CD4-positive, alpha-beta T cell treated with Interferon gamma for 1 hour (primary cell): Measurements from ENCODE around the gene PAQR5.
"Not testable (repeated sequence)": the region's sequence is repeated elsewhere in the genome, so short reads cannot be mapped to it uniquely, and the experiment has no call there.

Experiments
- DNase-seq: peaks from one replicate; pipeline ENCODE4 v3.0.0-alpha.2; 2020

PAQR5 gene

DNA sequence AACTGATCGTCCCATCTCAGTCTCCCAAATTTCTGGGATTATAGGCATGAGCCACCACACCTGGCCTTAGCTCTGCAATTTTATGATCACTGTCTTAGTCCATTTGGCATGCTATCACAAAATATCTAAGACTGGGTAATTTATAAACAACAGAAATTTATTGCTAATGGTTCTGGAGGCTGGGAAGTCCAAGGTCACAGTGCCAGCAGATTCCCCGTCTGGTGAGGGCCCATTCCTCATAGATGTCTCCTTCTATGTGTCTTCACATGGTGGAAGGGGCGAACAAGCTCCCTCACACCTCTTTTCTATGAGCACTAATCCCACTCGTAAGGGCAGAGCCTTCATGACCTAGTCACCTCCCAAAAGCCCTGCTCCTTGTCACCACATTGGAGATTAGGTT lies 60.1 kb downstream of the PAQR5 start:
- no peak for DNase-seq

DNA sequence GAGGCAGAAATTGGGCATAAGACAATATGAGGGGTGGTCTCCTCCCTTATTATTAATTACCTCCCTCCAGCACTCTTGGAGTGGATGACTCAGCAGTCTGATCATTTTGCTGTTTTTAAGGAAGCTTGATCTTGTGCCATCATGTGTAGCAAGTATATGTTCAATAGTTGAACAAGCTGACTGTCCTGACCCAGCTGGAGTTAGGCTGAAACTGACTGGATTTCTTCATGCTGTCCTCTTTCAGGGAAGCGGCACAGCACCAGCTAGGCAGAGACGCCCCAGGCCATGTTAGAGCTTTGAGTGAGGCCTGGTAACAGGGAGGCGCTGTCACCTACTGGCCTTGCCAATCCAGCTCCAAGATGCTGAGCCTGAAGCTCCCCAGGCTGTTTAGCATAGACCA lies 61.0 kb downstream of the PAQR5 start:
- DNase-seq: no peak

GRCh38 chr15:69360642-69361041 lies 61.9 kb downstream of the PAQR5 start:
- DNase-seq: no peak

- no peak for DNase-seq
Measured at GRCh38 chr15:69367236-69367635, 68.5 kb downstream of the PAQR5 start.

- DNase-seq: no peak
Measured at GRCh38 chr15:69369631-69370030, 70.9 kb downstream of the PAQR5 start.

- DNase-seq: no peak
Measured at GRCh38 chr15:69373406-69373805, 74.7 kb downstream of the PAQR5 start.

DNA sequence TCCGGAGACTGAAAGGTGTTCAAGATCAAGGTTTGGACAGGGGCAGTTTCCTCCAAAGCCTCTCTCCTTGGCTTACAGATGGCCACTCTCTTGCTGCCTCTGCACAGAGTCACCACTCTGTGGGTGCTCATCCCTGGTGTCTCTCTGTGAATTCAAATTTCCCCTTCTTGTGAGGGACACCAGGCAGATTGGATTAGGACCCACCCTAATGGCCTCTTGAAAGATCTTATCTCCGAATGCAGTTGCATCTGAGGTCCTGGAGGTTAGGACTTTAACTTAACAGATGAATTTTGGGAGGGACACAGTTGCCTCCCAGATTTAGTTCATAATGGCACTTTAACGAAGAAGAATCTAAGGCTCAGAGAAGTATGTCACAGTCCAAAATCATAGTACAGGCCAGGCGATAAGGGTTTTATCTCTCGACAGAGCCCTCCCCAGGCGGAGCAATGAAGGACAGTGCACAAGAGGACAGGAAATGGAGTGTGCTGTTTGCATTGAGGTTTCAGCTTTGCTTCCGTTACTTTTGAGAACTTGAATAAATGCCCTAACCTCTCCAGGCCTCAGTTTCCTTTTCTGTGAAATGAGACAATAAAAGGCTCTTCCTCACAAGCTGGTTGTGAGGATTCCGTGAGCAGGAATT lies 76.6 kb downstream of the PAQR5 start:
- no peak for DNase-seq

DNA sequence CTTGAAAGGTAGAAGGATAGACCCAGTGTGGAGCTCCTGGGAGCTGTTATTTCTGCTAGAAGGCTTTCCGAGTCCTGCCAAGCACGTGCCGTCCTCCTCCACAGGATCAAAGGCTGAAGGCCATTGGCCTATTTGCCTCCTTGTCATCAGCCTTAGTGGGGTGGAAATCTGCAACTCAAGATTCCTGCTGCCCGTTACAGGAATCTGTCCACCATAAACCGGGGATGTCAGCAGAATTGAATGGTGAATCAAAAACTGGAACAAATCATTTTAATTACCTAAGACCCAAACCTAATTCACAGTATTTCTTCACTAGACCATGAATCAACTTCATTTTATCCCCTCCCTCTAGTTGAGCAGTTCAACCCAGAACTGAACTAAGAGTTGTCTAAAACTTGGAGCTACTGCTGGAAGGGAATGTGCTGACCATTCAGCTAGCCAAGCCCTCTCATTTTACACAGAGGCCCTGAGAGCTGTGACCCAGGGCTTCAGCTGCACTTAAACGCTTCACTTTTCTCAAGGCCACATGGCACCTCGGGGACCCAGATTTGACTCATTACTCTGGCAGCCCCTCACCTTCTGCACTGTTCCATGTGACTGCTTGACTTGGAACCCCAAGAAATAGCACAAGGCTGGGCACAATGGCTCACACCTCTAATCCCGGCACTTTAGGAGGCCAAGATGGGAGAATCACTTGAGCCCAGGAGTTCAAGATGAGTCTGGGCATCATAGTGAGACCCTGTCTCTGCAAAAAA lies 78.7 kb downstream of the PAQR5 start:
- no peak for DNase-seq

- no peak for DNase-seq
Measured at GRCh38 chr15:69380100-69380725, 81.5 kb downstream of the PAQR5 start.

DNA sequence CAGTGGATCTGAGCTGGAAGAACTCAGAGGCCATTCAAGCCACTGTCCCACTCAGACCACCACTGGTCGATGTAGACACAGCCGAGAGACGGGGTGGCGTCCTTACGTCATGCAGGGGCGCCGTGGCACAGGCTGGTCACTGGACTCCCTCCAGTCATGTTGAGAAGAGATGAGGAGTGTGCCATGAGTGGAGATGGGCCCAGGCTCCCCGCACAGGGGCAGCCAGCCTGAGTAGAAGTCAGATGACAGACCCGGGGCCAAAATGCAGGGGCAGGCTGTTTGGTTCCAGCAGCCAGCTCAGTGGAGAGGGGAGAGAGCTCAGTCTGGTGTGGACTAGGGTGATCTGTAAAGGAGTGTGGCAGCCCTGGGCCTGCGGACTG lies 82.0 kb downstream of the PAQR5 start:
- no peak for DNase-seq

DNA sequence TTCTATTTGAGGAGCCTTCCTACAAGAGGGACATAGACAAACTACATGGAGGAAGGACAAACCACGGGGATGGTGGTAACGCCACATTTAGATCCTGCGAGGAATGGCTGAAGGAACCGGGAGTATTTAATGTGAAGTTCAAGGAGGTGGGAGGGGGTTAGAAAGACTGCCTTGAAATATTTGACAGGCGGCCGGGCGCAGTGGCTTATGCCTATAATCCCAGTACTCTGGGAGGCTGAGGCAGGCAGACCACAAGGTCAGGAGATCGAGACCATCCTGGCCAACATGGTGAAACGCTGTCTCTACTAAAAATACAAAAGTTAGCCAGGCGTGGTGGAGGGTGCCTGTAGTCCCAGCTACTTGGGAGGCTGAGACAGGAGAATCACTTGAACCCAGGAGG lies 83.5 kb downstream of the PAQR5 start:
- not testable (repeated sequence) for DNase-seq

DNA sequence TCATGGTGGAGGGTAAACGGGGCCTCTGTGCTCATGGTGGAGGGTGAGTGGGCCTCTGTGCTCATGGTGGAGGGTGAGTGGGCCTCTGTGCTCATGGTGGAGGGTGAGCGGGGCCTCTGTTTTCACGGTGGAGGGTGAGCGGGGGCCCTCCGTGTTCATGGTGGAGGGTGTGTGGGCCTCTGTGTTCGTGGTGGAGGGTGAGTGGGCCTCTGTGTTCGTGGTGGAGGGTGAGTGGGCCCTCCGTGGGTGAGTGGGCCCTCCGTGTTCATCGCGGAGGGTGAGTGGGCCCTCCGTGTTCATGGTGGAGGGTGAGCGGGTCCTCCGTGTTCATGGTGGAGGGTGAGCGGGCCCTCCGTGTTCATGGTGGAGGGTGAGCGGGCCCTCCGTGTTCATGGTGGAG lies 85.4 kb downstream of the PAQR5 start:
- not testable (repeated sequence) for DNase-seq

DNA sequence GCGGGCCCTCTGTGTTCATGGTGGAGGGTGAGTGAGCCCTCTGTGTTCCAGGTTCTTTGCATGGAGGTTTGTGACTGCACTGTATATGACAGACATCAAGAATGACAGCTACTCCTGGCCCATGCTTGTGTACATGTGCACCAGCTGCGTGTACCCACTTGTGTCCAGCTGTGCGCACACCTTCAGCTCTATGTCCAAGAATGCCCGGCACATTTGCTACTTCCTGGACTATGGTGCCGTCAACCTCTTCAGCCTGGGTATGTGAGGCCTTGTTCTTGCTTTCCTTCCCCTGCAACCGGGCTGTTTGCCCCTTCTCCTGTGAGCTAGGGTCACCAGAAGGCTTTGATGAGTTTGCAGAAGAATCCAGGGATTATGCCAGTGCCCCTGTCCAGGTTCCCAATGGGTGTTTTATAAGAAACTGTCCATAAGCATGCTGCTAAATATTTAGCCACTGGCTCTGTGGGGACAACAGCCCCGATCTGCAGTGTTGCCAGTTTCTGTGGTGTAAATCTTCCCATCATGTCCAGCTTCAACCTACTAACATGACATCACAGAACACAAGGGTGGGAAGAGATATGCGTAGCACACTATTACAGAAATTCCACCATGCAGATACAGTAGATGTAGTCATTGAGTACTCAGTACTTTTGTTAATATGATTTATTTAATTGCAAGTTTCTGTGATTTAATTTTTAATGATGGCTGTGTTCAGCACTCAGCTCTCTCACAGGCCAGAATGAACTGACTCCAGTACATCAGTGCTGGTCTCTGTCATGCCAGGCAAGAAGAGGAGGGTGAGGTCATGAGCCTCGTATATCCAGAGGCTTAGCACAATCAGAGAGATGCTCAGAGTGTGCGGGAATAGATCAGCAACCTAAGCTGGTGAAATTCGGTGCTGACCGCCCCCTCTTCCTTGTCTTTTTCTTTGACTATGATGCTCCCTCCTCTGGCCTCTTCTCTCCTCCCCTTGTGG lies 86.2 kb downstream of the PAQR5 start:
- DNase-seq: no peak

GRCh38 chr15:69385831-69386230 lies 87.1 kb downstream of the PAQR5 start:
- DNase-seq: no peak

DNA sequence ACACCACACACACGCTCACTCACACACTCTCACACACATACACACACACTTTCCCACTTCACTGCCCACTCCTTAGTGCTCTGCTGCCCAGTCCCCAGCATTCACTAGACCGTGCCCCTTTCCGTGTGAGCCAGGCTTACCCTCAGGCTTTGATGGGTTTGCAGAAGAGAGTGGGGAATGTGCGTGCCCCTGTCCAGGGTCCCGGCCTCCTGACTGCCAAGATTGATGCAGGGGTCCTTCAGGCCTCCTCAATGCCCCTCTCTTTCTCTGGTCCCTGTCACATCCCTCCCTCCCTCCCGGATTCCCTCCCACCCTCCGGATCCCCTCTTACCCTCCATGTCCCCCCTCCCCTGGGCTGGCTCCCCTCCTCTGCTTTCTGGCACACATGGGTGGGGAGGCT lies 87.6 kb downstream of the PAQR5 start:
- DNase-seq: no peak

DNA sequence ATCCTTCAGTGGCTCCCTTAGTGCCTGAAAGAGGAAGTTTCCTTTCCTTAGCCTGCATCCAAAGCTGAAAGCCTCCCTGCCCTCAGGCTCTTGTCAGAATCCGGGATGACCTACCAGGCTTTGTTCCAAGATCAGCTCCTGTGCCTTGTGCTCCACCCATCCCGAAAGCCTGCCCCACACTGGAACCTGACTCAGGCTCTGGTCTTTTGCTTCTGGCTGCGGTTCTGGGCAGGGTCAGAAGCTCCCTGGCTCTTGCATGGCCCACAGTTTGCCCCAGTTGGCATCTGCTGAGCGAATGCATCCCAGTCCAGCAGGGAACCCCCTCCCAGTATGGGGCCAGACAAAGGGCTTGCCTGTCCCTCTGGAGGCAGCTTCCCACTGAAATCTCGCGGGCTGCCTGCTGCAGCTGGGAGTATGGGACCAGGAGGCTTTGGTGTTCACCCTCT lies 89.6 kb downstream of the PAQR5 start:
- no peak for DNase-seq

GRCh38 chr15:69389426-69389825 lies 90.7 kb downstream of the PAQR5 start:
- no peak for DNase-seq

DNA sequence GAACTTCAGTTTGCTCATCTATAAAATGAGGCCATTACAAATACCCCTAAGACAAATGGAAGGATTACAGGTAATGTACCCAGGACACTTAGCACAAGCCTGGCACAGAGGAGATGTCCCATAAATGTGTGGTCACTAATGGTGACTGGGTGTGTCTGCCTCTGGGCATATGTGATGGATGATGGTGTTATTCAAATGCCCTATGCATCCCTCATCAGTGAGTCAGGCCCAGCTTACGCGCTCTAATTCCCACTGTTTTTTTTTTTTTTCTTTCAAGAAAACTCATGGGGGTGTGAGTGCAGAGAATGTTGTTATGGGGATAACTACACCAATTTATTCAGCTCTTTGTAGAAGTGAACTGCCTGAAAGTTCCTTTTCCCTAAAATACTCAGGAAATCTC lies 91.9 kb downstream of the PAQR5 start:
- DNase-seq: no peak

DNA sequence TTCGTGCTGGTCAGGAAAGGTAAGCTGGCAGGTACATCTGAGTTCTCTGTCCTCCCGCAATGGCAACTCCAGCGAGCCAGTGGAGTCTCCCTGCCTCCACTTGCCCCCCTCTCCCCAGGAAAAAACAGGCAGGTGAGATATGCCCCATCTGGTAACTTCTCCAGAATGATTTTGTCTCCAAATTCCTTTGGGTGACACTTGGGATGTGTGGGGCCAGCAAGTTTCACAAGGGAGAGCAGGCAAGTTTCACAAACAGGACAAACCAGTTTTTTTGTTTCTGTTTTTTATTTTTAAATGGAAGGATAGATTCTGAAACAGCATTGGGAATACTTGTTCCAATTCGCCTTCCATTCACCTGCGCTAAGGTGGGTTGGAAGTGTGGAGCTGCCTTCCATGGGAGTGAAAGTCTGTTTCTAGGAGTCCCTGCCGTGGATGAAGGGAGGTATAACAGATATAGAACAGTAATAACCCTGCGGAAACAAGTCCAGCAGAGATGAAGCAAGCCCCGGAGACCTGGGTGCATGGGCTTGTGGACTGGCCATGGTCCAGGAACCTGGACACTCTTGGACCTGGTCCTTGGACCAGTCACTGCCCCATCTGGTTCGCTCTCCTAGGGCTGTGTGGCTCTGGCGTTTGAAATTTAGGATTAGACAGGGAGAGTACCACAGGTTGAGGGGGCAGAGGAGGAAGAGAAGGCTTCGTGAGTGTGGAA lies 92.5 kb downstream of the PAQR5 start:
- no peak for DNase-seq

DNA sequence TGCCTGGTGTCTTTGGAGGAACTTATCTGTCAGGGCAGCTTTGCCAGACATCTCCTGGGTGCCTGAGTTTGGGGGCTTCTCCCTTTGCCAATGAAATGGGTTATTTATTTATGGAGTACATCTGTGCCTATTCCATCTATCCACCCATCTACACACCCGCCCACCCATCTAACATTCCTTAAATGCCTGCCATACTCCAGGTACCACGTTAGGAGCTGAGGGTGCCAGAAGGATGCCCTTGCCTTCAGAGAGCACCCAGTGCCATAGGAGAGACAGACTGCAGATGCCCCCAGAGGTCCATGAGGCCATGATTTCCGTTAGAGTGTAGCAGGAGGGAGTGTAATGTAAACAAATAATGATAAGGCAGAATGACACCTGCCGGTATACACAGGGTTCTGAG lies 93.6 kb downstream of the PAQR5 start:
- no peak for DNase-seq

- DNase-seq: no peak
Measured at GRCh38 chr15:69393831-69394491, 95.2 kb downstream of the PAQR5 start.
